ENCODE measurements around the gene SLC18A2.

- no peak for TF ChIP-seq CTCF (IDR thresholded peaks at IDR 0.05)
- TF ChIP-seq, protein P1, sequence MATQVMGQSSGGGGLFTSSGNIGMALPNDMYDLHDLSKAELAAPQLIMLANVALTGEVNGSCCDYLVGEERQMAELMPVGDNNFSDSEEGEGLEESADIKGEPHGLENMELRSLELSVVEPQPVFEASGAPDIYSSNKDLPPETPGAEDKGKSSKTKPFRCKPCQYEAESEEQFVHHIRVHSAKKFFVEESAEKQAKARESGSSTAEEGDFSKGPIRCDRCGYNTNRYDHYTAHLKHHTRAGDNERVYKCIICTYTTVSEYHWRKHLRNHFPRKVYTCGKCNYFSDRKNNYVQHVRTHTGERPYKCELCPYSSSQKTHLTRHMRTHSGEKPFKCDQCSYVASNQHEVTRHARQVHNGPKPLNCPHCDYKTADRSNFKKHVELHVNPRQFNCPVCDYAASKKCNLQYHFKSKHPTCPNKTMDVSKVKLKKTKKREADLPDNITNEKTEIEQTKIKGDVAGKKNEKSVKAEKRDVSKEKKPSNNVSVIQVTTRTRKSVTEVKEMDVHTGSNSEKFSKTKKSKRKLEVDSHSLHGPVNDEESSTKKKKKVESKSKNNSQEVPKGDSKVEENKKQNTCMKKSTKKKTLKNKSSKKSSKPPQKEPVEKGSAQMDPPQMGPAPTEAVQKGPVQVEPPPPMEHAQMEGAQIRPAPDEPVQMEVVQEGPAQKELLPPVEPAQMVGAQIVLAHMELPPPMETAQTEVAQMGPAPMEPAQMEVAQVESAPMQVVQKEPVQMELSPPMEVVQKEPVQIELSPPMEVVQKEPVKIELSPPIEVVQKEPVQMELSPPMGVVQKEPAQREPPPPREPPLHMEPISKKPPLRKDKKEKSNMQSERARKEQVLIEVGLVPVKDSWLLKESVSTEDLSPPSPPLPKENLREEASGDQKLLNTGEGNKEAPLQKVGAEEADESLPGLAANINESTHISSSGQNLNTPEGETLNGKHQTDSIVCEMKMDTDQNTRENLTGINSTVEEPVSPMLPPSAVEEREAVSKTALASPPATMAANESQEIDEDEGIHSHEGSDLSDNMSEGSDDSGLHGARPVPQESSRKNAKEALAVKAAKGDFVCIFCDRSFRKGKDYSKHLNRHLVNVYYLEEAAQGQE (IDR thresholded peaks at IDR 0.05; ENCODE audit: insufficient read depth in 1 of 2, low read depth in 2 of 2, low read length in 1 of 2), result no peak
- TF ChIP-seq POLR2AphosphoS5 (IDR thresholded peaks at IDR 0.05; ENCODE audit: low read depth, low read length), result no peak
- no peak for TF ChIP-seq SIN3A (IDR thresholded peaks at IDR 0.05; ENCODE audit: borderline replicate concordance, insufficient read depth, low read depth, low read length)
- no peak for TF ChIP-seq TCF7L2 (IDR thresholded peaks at IDR 0.05; ENCODE audit: low read depth, low read length)
These were observed 23.9 kb downstream of the SLC18A2 start for GRCh38 chr10:117264782-117265181.
